IPS-15b (cell line): Measurements from ENCODE around the gene INTS11.

Experiments
- H3K27me3 ChIP-seq: one replicate; pipeline ENCODE4 v1.6.1; 2013; ENCODE audit warnings: low read length; ENCODE audit not compliant: control insufficient read depth, insufficient read depth
- H3K36me3 ChIP-seq: one replicate; pipeline ENCODE4 v1.6.1; 2013; ENCODE audit warnings: low read length; ENCODE audit not compliant: control insufficient read depth, insufficient read depth
- H3K4me1 ChIP-seq: one replicate; pipeline ENCODE4 v1.6.1; 2013; ENCODE audit warnings: mild to moderate bottlenecking, low read length; ENCODE audit not compliant: control insufficient read depth, insufficient read depth
- H3K4me3 ChIP-seq: one replicate; pipeline ENCODE4 v1.5.1; 2013; ENCODE audit warnings: low read depth, low read length
- H3K9ac ChIP-seq: one replicate; pipeline ENCODE4 v1.6.1; 2013; ENCODE audit warnings: low read depth, mild to moderate bottlenecking, low read length
- H3K9me3 ChIP-seq: one replicate; pipeline ENCODE4 v1.6.1; 2013; ENCODE audit warnings: mild to moderate bottlenecking, low read length; ENCODE audit not compliant: control insufficient read depth, insufficient read depth

Gene INTS11

DNA sequence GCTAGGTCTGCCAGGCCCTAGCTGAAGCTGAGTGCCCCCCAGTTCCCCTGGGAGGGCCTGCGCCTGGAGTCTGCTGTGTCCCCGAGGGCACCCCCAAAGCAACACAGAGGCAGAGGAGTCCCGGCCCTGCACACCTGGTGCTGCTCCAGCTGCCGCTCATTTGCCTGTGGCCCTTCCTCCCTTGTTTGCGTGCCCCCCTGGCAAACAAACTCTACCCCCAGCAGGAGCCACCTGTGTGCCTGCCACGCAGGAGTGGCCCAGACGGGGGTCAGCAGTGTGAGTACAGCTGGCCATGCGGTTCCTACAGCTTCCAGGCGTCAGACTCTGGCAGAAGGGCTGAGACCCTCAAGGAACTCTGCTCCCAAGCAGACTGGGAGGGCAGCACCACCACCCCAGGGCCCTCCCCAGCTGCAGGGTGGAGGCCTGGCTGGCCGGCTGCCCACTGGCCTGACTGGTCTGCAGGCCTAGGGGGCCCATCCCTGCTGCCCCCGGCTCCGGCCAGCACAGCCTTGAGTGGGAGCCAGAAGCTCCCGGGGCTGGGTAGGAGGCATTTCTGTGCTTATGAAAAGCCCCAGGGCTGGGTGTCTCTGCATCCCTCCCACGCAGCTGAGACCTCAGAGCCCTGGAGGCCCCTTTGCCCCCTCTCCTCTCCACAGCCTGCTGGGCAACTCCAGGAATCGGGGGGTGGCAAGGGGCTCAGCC is 6.1 kb upstream of the INTS11 start:
- peaks cover 2% of the 10 kb centered on the region for H3K4me1 ChIP-seq
- H3K27me3 ChIP-seq, result no peaks in the 10 kb centered on the region
- H3K36me3 ChIP-seq, result peaks cover 7% of the 10 kb centered on the region
- H3K9me3 ChIP-seq, result no peaks in the 10 kb centered on the region
- H3K9ac ChIP-seq, result no peak overlapping the region
- no peak overlapping the region for H3K4me3 ChIP-seq

DNA sequence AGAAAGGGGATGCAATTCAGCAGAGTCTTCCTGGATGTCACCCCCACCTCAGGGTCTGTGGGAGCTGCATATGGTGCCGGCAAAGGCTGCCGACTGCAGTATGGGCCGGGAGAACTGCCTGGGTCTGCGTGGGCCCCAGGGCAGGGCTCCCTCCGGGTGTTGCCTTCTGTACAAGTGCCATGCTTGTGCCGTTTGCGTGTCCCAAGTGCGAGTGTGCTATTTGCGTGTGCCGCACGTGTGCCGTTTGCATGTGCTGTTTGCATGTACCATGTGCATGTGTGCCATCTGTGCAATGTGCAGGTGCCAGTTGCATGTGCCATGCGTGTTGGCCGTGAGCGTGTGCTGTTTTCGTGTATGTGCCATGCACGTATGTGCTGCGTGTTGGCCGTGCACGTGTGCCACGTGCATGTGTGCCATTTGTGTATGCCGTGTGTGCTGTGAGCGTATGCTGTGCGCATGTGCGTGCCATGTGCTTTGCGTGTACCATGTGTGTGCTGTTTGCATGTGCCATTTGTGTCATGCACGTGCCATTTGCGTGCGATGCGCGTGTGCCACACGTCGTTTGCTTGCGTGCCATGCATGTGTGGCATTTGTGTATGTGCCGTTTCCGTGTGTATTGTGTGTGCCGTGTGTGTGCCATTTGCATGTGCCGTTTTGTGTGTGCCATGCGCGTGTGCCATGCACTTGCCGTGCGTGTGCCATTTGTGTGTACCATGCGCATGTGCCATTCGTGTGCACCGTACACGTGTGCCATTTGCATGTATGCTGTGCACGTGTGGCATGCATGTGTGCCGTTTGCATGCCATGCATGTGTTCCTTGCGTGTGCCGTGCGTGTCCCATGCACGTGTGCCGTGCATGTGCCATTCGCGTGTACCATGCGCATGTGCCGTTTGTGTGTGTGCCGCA is 5.1 kb upstream of the INTS11 start:
- no peak overlapping the region for H3K9ac ChIP-seq

DNA sequence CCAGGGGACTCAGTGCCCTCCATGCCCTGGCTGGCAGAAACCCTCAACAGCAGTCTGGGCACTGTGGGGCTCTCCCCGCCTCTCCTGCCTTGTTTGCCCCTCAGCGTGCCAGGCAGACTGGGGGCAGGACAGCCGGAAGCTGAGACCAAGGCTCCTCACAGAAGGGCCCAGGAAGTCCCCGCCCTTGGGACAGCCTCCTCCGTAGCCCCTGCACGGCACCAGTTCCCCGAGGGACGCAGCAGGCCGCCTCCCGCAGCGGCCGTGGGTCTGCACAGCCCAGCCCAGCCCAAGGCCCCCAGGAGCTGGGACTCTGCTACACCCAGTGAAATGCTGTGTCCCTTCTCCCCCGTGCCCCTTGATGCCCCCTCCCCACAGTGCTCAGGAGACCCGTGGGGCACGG is 3.8 kb upstream of the INTS11 start:
- H3K36me3 ChIP-seq, result peaks cover 7% of the 10 kb centered on the region
- H3K4me3 ChIP-seq, result no peak overlapping the region
- H3K9ac ChIP-seq, result no peak overlapping the region
- H3K27me3 ChIP-seq, result no peaks in the 10 kb centered on the region
- no peaks in the 10 kb centered on the region for H3K9me3 ChIP-seq
- peaks cover 3% of the 10 kb centered on the region for H3K4me1 ChIP-seq

More for the DNA sequence above, 5.1 kb upstream of the INTS11 start:
- H3K9me3 ChIP-seq, result no peaks in the 10 kb centered on the region
- H3K4me3 ChIP-seq, result no peak overlapping the region
- H3K36me3 ChIP-seq, result peaks cover 7% of the 10 kb centered on the region
- peaks cover 3% of the 10 kb centered on the region for H3K4me1 ChIP-seq
- H3K27me3 ChIP-seq, result no peaks in the 10 kb centered on the region

DNA sequence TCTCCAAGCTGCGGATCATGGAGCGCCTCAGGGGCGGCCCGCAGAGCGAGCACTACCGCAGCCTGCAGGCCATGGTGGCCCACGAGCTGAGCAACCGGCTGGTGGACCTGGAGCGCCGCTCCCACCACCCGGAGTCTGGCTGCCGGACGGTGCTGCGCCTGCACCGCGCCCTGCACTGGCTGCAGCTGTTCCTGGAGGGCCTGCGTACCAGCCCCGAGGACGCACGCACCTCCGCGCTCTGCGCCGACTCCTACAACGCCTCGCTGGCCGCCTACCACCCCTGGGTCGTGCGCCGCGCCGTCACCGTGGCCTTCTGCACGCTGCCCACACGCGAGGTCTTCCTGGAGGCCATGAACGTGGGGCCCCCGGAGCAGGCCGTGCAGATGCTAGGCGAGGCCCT is 2.8 kb upstream of the INTS11 start:
- no peaks in the 10 kb centered on the region for H3K27me3 ChIP-seq
- H3K4me3 ChIP-seq, result no peak overlapping the region
- H3K9me3 ChIP-seq, result no peaks in the 10 kb centered on the region
- no peak overlapping the region for H3K9ac ChIP-seq
- H3K4me1 ChIP-seq, result peaks cover 3% of the 10 kb centered on the region
- H3K36me3 ChIP-seq, result peaks cover 7% of the 10 kb centered on the region

DNA sequence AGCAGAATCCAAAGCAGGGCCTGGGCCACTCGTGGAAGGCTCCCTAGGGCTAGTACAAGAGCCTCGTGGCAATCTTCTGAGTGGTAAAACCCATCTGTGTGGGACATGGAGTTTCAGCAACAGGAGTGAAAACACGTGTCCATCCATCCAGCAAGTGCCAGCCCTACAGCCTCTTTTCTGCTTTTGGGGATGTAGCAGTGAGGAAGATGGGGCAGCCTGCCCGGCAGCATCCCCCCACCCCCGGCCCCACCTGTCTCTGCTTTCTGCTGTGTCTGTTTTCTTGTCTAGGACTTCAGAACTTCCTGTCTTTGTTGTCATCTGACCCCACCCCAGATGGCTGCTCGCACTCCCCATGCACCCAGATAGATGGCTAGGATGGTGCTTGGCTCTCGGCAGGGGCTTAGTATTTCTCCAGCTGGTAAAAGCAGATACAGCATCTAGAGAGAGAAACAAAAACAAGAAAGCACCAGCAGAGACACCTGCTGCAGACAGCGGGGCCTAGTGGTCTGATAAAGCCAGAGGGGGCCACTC is 1.7 kb upstream of the INTS11 start:
- Histone ChIP-seq H3K9ac (no peak overlapping the region), H3K9me3 (no peaks in the 10 kb centered on the region), H3K4me3 (no peak overlapping the region), H3K4me1 (peaks cover 3% of the 10 kb centered on the region), H3K36me3 (peaks cover 12% of the 10 kb centered on the region), H3K27me3 (no peaks in the 10 kb centered on the region)

DNA sequence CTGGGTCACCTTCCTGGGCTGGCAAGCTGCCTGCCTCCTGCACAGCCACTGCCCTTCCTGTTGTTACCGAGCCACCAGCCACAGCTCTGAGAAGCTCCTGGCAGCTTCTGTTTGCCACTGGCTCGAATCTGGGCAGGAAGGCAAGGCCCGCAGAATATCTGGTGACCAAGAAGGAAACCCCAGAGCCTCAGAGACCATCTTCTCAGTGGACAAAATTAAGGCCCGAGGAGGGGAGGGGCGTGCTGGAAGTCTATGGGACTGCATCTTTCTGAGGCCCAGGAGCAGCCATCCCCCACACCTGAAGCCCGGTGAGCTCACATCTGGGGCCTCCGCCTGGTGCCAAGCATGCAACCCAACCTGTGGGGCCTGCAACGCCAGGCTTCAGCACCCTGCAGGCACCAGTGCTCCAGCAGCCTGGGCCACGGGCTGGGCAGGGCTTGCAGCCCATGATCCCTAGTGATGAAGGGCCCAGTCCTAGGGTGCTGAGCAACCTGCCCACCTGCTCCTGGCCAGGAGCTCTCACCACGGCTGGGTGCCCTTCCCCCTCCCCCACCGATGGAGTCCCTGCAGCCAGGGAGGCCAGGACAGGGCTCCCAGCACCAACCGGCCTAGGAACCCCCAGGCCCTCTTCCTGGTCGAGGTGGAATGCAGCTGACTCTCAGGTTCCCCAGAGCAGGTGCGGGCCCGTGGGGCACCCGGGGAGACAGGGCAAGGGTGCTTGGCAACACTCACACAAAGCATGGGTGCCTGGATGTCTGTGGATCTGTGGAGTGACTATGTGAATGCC is 1.0 kb upstream of the INTS11 start:
- Histone ChIP-seq H3K9me3 (no peaks in the 10 kb centered on the region), H3K27me3 (no peaks in the 10 kb centered on the region), H3K4me3 (peak overlapping the region; percentile 63), H3K9ac (peak overlapping the region; percentile 56), H3K36me3 (peaks cover 18% of the 10 kb centered on the region), H3K4me1 (peaks cover 3% of the 10 kb centered on the region)

DNA sequence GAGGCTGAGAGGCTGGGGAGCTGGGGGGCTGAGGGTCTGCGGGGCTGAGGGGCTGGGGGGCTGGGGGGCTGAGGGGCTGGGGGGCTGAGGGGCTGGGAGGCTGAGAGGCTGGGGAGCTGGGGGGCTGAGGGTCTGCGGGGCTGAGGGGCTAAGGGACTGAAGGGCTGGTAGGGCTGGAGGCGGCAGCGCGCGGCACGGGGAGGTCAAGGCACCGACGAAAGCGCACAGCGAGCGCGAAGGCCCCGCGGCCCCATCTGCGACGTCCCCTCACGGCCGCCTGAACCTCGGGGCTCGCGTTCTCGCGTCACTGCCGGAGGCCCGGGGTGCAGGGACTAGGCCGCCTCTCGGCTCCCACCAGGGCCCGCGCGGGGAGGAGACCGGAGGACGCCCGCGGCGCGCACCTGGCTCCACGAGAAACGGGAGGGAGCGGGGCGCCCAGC is 356 bp downstream of the INTS11 start:
- Histone ChIP-seq H3K9me3 (no peaks in the 10 kb centered on the region), H3K27me3 (no peaks in the 10 kb centered on the region), H3K4me3 (peak overlapping the region; percentile 71), H3K36me3 (peaks cover 32% of the 10 kb centered on the region), H3K4me1 (peaks cover 3% of the 10 kb centered on the region), H3K9ac (peak overlapping the region; percentile 79)

DNA sequence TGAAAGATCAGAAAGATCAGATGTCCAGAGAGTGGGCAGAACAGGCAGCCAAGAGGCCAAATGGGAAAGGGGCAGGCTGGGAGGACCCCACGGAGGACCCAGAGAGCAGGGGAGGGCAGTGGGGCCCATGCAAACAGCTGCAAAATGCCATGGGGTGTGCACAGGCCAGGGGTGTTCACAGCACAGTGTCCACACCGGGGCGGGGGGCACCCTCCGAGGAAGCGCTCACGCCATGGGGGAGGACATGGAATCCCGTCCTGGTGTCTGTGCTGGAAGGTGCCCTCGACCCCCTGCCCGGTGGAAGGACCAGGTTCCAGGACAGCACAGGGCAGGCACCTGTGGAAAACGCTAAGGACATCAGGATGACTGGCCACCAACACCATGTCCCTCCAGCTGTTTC is 1.5 kb downstream of the INTS11 start:
- Histone ChIP-seq H3K4me3 (no peak overlapping the region), H3K9ac (no peak overlapping the region), H3K36me3 (peaks cover 36% of the 10 kb centered on the region), H3K27me3 (no peaks in the 10 kb centered on the region), H3K9me3 (no peaks in the 10 kb centered on the region), H3K4me1 (peaks cover 3% of the 10 kb centered on the region)

DNA sequence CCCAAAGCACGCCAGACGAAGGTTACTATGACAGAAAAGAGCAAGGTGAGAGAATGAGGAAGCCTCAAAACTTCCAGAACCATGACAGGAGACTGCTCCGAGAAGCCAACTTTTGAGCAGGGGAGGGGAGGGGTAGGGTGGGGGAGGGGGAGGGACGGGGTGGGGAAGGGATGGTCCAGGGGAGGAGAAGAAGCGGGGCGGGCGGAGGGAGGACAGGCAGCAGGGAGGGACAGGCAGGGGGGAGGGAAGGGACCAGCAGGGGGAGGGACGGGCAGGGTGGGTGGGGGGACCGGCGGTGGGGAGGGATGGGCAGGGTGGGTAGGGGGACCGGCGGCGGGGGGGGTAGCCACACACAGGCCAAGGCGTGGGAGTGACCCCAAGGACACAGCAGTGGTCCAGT is 2.0 kb downstream of the INTS11 start:
- peaks cover 35% of the 10 kb centered on the region for H3K36me3 ChIP-seq
- no peak overlapping the region for H3K9ac ChIP-seq
- H3K4me3 ChIP-seq, result no peak overlapping the region
- H3K27me3 ChIP-seq, result no peaks in the 10 kb centered on the region
- H3K4me1 ChIP-seq, result peaks cover 3% of the 10 kb centered on the region
- no peaks in the 10 kb centered on the region for H3K9me3 ChIP-seq

DNA sequence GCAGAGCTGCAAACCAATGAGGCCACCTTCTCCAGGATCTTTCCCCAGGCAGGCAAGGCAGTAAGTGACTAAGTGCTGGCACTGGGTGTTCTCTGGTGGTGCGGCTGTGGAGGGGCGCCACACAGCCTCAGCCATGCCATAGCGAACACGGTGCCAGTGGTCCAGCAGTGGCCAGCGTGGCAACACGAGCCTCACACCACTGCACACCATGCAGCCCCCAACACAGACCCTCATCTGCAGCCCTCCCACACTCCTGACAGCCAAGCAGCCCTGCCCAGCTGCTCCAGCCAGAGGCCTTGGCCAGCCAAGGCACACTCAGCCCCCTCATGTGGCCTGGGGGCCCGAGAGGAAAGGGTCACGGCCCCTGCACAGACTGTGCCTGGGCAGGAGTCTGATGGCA is 3.0 kb downstream of the INTS11 start:
- Histone ChIP-seq H3K9me3 (no peaks in the 10 kb centered on the region), H3K4me3 (no peak overlapping the region), H3K36me3 (peaks cover 29% of the 10 kb centered on the region), H3K27me3 (no peaks in the 10 kb centered on the region), H3K9ac (no peak overlapping the region), H3K4me1 (peaks cover 3% of the 10 kb centered on the region)

DNA sequence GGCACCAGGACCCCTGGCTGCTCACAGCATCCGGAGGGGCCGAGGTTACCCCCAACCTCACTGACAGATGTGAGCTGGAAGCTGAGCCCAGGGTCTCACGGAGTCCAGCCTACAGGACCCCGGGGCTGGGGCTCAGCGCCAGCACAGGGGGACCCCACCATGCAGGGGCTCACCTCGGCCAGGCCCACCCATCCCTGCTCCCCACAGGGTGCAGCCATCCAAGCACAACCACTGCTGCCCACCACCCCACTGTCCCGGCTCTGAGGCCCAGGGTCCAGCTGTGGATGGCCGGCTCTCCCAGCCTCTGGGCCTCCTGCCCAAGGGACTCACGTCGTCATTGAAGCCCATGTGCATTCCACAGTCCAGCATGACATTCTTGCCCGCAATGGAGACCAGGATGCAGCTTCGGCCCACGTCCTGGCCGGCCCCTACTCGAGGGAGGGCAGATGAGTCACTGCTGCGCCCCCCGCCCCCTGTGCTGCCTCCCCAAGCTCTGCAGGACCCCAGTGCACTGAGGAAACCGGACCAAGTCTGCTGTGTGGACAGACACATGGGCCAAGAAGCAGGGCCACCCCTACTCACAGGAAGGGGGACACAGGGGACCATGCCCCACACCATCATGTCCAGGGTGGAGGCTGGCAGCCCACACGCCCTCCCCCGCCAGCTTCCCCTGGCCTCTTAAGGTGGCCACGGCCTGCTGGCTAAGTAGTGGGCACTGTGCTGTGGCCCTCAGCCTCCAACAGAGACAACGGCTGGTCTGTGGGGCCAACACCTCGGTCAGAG is 3.6 kb downstream of the INTS11 start:
- Histone ChIP-seq H3K4me1 (peaks cover 3% of the 10 kb centered on the region), H3K9ac (no peak overlapping the region), H3K36me3 (peaks cover 29% of the 10 kb centered on the region), H3K27me3 (no peaks in the 10 kb centered on the region), H3K9me3 (no peaks in the 10 kb centered on the region), H3K4me3 (no peak overlapping the region)
